GM23248 (cell line): ENCODE results near the gene RNF40.

ENCODE experiments used
- EZH2 ChIP-seq: fragments of 200-600 bp; sonication (generic); IDR thresholded peaks from 2 replicates; pipeline ENCODE4 v1.6.1; 2018; ENCODE audit warnings: antibody characterized with exemption, mild to moderate bottlenecking; ENCODE audit not compliant: insufficient read depth, poor library complexity, severe bottlenecking
- EZH2phosphoT487 ChIP-seq: fragments of 200-600 bp; sonication (generic); IDR thresholded peaks from 2 replicates; pipeline ENCODE4 v1.6.1; 2018; ENCODE audit warnings: antibody characterized with exemption, moderate library complexity, mild to moderate bottlenecking, low read depth; ENCODE audit not compliant: insufficient read depth

DNA sequence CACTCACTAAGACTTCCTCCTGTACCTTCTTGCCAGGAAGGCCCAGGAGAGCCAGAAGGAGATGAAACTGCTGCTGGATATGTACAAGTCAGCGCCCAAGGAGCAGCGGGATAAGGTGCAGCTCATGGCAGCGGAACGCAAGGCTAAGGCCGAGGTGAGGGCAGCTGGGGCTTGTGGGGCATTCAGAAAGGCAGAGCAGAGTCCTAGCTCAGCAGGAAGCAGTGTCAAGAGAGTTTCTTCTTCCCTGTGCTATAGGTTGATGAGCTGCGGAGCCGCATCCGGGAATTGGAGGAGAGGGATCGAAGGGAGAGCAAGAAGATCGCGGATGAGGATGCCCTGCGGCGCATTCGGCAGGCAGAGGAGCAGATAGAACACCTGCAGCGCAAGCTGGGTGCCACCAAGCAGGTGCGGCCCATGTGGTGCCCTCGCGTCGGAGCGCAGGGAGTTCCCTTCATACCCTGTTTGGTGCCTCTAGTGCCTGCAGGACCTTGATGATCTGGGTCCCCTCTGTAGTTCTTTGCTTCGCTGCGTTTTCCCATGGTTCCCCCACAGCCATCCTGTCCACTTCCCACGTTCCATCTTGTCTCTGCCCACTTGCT, 6.6 kb downstream of the RNF40 start:
- TF ChIP-seq EZH2phosphoT487 (no peak), EZH2 (no peak)
